Psoas muscle (tissue), 8 donors: Measurements from ENCODE around the gene STK10. TPM values are rescaled to one million over a fixed set of nuclear protein-coding genes. Genes with fewer than 3 reads are reported as not detected.

Experiments used
- ATAC-seq, 4 donors: fragments of 200-7000 bp; cut with Tn5 transposase; one replicate each; pipeline ENCODE4 v1.9.1; 2020; ENCODE audit warnings: moderate library complexity in 3 of 4, mild to moderate bottlenecking in 2 of 4
- DNase-seq, 2 donors: peaks; one replicate each; pipeline ENCODE4 v3.0.0-alpha.2; 2020
- H3K27ac ChIP-seq: fragments of 200-600 bp; one replicate; pipeline ENCODE4 v1.8.0; 2022
- H3K27me3 ChIP-seq, 3 donors: fragments of 200-600 bp in 1 of 3; one replicate each; pipeline versions ENCODE4 v1.6.1 to v1.8.0; 2013 to 2022; ENCODE audit warnings: low read length in 2 of 3, mild to moderate bottlenecking in 2 of 3, moderate library complexity in 1 of 3; ENCODE audit not compliant: insufficient read depth in 3 of 3
- H3K36me3 ChIP-seq, 2 donors: fragments of 200-600 bp in 1 of 2; one replicate each; pipeline versions ENCODE4 v1.6.1 to v1.8.0; 2013 to 2022; ENCODE audit warnings: low read depth in 1 of 2, mild to moderate bottlenecking in 1 of 2, moderate library complexity in 1 of 2; ENCODE audit not compliant: insufficient read depth in 1 of 2
- H3K4me1 ChIP-seq: fragments of 200-600 bp; one replicate; pipeline ENCODE4 v1.8.0; 2022
- H3K4me3 ChIP-seq: fragments of 200-600 bp; one replicate; pipeline ENCODE4 v1.8.0; 2022; ENCODE audit warnings: mild to moderate bottlenecking
- H3K9me3 ChIP-seq: fragments of 200-600 bp; one replicate; pipeline ENCODE4 v1.8.0; 2022
- CTCF ChIP-seq: fragments of 200-600 bp; IDR thresholded peaks from one replicate; pipeline ENCODE4 v1.8.0; 2022; ENCODE audit warnings: antibody characterized with exemption
- WGBS, 3 donors: extraction: QIAGEN DNeasy Blood & Tissue Kit; methylation state at CpG; one replicate each; pipeline versions ENCODE4 v1.1.6 to v1.1.7; 2013; 5-methylcytosine and 5-hydroxymethylcytosine counted together
- intact Hi-C, 2 donors: fragments of 100-400 bp; cut with DNase I; formaldehyde crosslinking; loops; one replicate each; pipeline versions ENCODE4 v1.11.0 to v1.14.2; 2022
- polyA plus RNA-seq, 3 donors: library from polyadenylated mRNA; stranded (reverse); fragments of 200-250 nt; gene quantifications; one replicate each; pipeline ENCODE4 v1.2.3, GENCODE V29; 2013
- total RNA-seq, 4 donors: library from RNA; stranded (reverse); fragmentation: NEBNext Ultra II Directional in 2 of 4; extraction: Animal tissue kit (Norgen Biotek cat#: 25700) in 2 of 4; gene quantifications; one replicate each; pipeline versions ENCODE4 v1.2.1 to v1.2.4, GENCODE V29; 2021 to 2023
- donor health status: healthy with polysubstance abuse.
- donor health status: DM: no; HTN: no; CAD: no; lungs with moderate emphysema.
- donor health status: Bipolar disorder and iron deficiency.
- donor health status: healthy.
- donor health status: DM: yes; HTN: yes; CAD: no.
- donor health status: DM: no; HTN: no; CAD: no.
- donor health status: DM: no; HTN: no; CAD: no.
- donor health status: DM: yes; HTN: yes; CAD: no.

STK10 gene
- total and polyA plus RNA-seq, 7 donors: 1.9 to 8.6 (median 6.2) TPM

GRCh38 chr5:171999877-172000276 lies 188.1 kb downstream of the STK10 start:
- H3K4me1 ChIP-seq: peaks cover 36% of the 10 kb centered on the region
- H3K9me3 ChIP-seq: no peaks in the 10 kb centered on the region
- no peaks in the 10 kb centered on the region for H3K27me3 ChIP-seq
- no peak for TF ChIP-seq CTCF
- WGBS, 3 donors: 82 to 89% (median 86%) methylated on average over 5 of the region's 5 CpGs
- H3K4me3 ChIP-seq: no peak overlapping the region
- no peak for DNase-seq
- no peaks in the 10 kb centered on the region for H3K36me3 ChIP-seq
- intact Hi-C loops: loop anchor here in 1 of 2 donors (10.0 kb wide), 1 partner anchor 85 kb away; no protein-coding TSS in a partner anchor
- no peak for ATAC-seq
- H3K27ac ChIP-seq: no peak overlapping the region

- Histone ChIP-seq H3K4me1 (peaks cover 28% of the 10 kb centered on the region), H3K4me3 (no peak overlapping the region), H3K36me3 (no peaks in the 10 kb centered on the region), H3K27me3 (no peaks in the 10 kb centered on the region), H3K27ac (no peak overlapping the region), H3K9me3 (no peaks in the 10 kb centered on the region)
- 94 to 98% (median 96%) methylated on average over 2 of the region's 2 CpGs for WGBS, 3 donors
- TF ChIP-seq CTCF: no peak
- no peak for DNase-seq
- ATAC-seq: no peak
- intact Hi-C loops: no loop called here
Measured at GRCh38 chr5:171999100-171999499, 188.9 kb downstream of the STK10 start.

- 78 to 90% (median 84%) methylated on average over 3 of the region's 3 CpGs for WGBS, 3 donors
Measured at GRCh38 chr5:171997011-171997410, 191.0 kb downstream of the STK10 start.

GRCh38 chr5:171992813-171993212 lies 195.2 kb downstream of the STK10 start:
- Histone ChIP-seq H3K9me3 (no peaks in the 10 kb centered on the region), H3K4me1 (peaks cover 9% of the 10 kb centered on the region), H3K4me3 (no peak overlapping the region), H3K27ac (no peak overlapping the region), H3K36me3 (no peaks in the 10 kb centered on the region), H3K27me3 (no peaks in the 10 kb centered on the region)
- no peak for ATAC-seq
- 80 to 92% (median 87%) methylated on average over 2 of the region's 2 CpGs for WGBS, 3 donors
- intact Hi-C loops: no loop called here
- no peak for TF ChIP-seq CTCF
- DNase-seq: no peak

More at GRCh38 chr5:171997011-171997410, 191.0 kb downstream of the STK10 start:
- Histone ChIP-seq H3K27ac (no peak overlapping the region), H3K36me3 (no peaks in the 10 kb centered on the region), H3K27me3 (no peaks in the 10 kb centered on the region), H3K4me3 (no peak overlapping the region), H3K9me3 (no peaks in the 10 kb centered on the region), H3K4me1 (peaks cover 12% of the 10 kb centered on the region)
- ATAC-seq (no peak), DNase-seq (no peak)
- TF ChIP-seq CTCF: no peak
- intact Hi-C loops: no loop called here

DNA sequence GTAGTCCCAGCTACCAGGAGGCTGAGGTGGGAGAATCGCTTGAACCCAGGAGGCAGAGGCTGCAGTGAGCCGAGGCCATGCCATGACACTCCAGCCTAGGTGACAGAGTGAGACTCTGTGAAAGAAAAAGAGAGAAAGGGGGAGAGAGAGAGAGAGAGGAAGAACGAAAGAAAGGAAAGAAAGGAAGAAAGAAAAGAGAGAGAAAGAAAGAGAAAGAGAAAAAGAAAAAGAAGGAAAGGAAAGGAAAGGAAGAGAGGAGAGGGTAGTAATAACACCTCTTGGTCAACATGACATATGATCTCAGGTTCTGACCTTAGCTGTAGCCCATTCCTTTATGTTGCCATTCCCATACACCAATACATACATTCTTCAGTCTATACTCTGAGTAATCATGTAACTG lies 195.7 kb downstream of the STK10 start:
- H3K9me3 ChIP-seq: no peaks in the 10 kb centered on the region
- no peaks in the 10 kb centered on the region for H3K36me3 ChIP-seq
- no peak for TF ChIP-seq CTCF
- no peaks in the 10 kb centered on the region for H3K27me3 ChIP-seq
- DNase-seq (no peak), ATAC-seq (no peak)
- H3K4me3 ChIP-seq: no peak overlapping the region
- intact Hi-C loops: no loop called here
- no peak overlapping the region for H3K27ac ChIP-seq
- WGBS, 3 donors: 94 to 98% (median 94%) methylated on average over 3 of the region's 3 CpGs
- H3K4me1 ChIP-seq: peaks cover 9% of the 10 kb centered on the region
